HuH-7 (cell line): Measurements from ENCODE around the gene MAEA.
"Not testable (repeated sequence)": the region's sequence is repeated elsewhere in the genome, so short reads cannot be mapped to it uniquely, and the experiment has no call there.

Experiments
- DNase-seq: peaks from one replicate; pipeline ENCODE4 v3.0.0; 2011; ENCODE audit warnings: low spot score

Gene MAEA

DNA sequence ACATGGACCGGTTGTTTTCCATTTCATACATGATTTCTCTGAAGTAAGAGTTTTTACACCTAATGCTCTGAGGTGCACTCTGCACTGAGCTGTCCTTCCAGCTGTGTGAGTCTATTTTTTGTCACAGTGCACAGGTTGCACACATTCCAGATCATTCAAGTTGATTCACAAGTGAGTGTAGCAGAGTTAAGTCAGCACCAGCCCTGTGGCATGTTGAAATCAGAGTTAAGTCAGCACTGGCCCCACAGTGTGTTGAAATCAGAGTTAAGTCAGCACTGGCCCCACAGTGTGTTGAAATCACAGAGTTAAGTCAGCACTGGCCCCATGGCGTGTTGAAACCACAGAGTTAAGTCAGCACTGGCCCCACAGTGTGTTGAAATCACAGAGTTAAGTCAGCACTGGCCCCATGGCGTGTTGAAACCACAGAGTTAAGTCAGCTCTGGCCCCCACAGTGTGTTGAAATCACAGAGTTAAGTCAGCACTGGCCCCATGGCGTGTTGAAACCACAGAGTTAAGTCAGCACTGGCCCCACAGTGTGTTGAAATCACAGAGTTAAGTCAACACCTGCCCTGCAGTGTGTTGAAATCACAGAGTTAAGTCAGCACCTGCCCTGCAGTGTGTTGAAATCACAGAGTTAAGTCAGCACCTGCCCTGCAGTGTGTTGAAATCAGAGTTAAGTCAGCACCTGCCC, 45.6 kb downstream of the MAEA start:
- not testable (repeated sequence) for DNase-seq

DNA sequence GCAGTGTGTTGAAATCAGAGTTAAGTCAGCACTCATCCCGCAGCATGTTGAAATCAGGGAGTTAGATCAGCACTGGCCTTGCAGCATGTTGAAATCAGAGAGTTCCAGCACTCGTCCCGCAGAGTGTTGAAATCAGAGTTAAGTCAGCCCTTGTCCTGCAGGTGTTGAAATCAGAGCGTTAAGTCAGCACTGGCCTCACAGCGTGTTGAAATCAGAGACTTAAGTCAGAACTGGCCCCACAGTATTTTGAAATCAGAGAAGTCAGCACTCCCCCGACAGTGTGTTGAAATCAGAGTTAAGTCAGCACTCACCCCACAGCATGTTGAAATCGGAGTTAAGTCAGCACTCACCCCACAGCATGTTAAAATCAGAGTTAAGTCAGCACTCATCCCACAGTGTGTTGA, 46.4 kb downstream of the MAEA start:
- no peak for DNase-seq

DNA sequence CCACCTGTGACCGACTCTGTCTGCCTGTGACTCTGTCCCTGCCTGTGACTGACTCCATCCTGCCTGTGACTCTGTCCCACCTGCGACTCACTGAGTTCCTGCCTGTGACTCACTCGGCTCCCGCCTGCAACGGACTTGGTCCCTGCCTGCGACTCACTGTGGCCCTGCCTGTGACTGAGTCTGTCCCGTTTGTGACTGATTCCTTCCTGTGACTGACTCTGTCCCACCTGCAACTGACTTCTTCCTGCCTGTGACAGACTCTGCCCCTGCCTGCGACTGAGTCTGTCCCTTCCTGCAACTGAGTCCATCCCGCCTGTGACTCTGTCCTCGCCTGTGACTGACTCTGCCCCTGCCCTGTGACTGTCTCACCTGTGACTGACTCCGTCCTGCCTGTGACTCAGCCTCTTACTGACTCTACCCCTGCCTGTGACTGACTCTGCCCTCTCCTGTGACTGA, 47.7 kb downstream of the MAEA start:
- no peak for DNase-seq

DNA sequence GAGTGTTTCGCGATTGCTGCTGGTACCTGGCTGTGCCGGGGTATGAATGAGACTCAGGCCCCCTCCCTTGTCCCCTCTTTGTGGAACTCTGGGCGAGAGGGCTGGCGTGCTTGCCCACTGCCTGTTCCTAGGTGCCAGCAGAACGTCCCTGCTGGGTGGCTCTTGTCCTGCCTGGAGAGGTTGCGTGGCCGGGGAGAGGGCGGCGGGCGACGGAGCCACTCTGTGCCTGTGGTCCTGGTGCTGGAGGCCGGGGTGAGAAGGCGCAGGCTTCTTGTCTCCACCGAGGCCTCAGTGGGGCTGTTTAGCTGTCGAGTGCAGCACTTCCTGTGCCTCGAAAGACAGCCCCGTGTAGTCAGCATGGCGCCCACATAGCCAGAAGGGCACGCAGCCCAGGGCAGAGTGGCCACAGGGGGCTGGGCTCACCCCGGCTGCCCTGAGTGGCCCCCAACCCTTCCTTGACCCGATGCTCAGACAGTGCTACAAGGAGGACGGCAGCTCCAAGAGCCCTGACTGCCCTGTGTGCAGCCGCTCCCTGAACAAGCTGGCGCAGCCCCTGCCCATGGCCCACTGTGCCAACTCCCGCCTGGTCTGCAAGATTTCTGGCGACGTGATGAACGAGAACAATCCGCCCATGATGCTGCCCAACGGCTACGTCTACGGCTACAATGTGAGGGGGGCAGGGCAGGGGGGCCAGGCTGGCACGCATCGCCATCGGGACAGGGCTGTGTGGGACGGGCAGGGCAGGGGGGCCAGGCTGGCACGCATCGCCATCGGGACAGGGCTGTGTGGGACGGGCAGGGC, 48.5 kb downstream of the MAEA start:
- no peak for DNase-seq

DNA sequence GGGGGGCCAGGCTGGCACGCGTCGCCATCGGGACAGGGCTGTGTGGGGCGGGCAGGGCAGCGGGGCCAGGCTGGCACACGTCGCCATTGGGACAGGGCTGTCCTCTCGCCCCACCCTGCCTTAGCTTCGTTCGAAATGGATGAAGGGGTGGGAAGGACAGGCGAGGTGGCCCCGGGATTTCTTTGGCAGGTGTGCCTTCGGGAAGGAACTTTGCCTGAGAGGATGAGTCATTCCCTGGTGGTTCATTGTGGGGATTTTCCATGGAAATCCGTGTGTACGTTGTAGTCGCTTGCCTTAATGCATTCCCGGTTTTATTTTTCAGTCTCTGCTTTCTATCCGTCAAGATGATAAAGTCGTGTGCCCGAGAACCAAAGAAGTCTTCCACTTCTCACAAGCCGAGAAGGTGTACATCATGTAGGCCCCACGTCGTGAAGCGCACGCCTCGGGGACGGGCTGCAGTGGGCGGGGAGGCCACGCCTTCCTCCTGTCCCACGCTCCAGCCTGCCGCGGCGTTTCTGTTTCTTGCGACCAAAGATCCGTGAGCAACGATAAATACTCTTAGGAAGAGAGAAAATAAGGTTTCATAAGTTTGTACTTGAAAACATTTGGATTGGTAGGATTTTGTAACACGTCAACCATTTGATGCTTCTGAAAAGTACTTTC, 49.2 kb downstream of the MAEA start:
- DNase-seq = no peak

DNA sequence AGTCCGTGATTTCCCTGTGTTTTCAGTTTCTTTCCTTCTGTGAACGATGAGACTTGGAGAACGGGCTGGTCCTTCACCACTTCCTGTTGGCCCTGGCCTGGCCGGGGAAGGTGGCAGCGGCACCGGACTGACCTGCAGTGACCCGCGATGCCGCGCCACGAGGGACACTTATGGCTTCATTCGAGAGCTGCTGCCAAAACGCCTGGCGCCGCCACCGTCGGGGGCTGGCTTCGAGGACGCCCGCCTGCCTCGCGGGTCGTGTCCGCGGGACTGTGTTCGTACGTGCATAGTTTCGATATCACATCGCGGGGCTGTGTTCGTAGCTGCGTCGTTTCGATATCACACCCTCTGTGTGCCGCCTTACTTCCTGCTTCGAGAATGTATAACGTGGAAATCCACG, 49.8 kb downstream of the MAEA start:
- DNase-seq = no peak

DNA sequence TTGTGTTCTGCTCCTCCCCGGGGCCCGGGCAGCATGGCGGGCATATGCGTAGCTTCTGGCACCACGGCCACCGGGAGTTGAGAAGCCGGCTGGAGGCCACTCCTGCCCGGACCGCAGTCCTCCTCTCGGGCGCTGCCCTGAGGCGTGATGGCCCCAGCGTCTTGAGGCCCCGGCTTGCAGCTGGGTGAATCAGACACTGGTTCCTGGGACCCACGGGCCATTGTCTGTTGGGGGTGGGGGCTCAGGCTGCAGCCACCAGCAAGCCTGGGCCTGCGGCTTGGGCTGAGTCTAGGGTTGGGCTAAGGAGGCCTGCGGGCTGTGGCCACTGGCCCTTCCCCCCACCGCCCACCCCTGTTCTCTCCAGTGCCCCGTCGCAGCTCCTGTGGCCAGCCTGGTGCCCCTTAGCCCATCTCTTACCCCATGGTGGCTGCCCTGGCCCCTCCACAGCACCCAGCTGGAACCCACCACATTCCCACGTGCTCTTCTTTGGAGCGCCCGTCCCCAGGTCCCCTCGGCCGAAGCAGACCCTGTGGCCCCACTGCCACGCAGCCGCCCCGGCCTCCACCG, 50.6 kb downstream of the MAEA start:
- DNase-seq = no peak

DNA sequence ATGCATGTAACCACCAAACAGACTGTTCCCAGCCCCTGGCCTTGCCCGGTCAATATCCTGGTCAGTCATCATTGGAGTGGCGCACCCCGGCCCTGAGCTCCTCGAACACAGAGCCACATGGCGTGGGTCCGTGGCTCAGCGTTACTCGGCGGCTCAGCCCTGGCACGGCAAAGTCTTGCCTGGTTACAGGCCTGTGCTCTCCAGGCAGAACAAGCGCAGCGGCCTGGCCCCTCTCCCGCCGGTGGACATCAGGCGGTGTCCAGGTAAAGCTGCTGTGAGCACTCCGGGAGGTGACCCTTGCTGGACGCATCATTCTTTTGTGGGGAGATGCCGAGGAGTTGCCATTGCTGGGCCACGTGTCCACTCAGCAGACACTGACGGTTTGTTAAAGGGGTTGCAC, 51.2 kb downstream of the MAEA start:
- no peak for DNase-seq

DNA sequence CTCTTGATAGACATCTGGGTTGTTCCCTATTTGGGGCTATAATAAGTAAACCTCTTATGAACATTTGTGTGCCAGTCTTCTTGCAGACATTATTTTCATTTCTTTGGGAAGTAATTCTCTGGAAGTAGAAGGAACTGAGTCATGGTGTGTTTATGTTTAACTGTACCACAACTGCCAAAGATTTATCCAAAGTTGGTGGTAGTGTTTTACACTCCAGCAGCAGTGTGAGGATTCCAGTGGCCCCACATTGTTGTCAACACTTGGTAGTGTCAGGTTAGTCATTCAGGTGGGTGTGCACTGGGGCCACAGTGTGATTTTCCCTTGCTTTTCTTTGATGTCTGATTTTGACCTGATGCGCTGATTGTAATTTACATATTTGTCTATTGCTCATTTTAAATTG, 52.3 kb downstream of the MAEA start:
- DNase-seq = no peak

DNA sequence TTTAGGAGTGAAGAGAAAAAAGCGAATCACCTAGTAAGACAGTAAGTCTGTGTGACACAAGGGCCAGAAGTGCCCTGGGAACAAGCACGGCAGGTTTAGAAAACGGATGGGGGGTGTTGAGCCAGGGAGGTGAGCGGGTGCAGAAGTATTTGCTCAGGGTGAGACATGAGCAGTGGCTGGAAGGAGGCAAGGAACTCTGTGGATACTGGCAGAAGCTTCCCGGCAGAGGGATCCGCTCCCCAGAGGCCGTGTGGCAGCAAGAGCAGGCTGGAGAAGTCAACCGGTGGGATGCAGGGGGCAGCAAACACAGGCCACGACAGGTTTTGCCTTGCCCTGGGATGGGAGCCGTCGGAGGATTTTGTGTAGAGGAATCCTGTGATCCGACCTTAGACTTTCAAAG, 55.0 kb downstream of the MAEA start:
- no peak for DNase-seq

DNA sequence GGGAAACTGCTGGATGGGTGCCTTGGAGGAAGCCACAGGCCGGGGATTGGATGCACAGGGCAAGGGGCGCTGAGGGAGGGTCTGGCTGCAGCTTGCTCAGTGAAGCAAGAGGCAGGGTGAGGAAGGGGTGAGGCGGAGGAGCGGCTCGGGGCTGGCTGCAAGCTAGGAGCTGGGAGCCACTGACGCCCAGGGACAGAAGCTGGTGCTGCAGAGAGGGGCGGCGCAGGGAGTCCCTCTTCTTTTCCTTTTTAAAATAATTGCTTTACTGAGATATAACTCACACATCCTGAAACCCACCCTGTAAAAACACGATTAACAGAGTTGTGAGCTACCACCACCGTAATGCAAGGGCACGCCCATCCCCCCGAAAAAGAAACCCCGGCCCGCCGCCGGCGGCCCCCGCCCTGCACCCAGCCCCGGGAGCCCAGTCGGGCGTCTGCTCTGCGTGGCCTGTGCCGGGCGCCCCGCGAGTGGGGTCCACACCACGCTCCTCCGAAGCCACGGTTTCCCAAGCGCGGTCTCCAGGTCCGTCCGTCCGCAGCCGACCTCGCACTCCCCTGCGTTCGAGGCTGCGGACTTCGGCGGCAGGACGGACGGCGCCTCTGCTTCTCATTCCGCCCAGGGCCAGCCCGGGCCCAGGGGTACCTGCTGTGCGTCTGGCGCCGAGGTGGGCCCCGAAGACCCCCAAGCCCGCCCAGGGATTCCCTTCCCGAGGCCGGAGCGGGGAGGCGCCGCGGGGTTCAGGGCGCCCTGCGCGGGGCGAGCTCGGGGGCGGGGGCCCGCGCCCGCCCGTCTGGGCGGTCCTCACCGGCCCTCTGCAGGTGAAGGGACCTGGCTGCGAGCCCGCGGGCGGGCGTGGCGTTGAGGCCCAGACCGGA, 56.5 kb downstream of the MAEA start:
- peak; percentile 66 for DNase-seq

DNA sequence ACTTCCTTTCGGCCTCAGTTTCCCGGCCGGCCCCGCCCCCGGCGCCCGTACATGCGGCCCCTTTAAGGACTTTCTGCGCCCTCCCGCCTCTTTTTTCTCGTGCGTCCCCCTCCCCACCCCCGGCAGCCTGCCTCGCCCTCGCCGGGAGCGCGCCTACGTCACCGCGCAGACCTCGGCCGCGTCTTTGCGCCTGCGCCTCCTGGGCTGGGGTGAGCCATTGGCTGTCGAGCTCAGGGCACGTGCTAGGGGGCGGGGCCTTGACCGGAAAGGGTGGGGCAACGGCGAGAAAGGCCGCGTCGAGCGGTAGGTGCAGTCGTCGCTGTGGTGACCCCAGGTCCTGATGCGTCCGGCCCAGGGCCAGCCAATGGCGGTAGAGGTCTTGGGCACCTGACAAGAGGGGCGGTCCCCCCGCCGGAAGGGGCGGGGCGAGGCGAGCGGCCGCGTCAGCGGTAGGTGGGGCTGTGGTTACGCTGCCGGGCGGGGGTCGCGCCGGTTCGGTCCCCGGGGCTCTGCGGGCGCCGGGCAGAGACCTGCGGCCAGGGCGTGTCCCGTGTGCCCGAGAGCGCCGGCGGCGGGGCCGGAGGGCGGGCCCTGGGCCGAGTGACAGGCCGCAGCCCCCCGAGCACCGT, 57.2 kb downstream of the MAEA start, which contains the start of gene UVSSA:
Gene UVSSA (plus strand): TSS at position 428 of the 629 bp plus-strand sequence. CDS start 884 bp downstream, outside the sequence.
- peak; percentile 100 for DNase-seq

DNA sequence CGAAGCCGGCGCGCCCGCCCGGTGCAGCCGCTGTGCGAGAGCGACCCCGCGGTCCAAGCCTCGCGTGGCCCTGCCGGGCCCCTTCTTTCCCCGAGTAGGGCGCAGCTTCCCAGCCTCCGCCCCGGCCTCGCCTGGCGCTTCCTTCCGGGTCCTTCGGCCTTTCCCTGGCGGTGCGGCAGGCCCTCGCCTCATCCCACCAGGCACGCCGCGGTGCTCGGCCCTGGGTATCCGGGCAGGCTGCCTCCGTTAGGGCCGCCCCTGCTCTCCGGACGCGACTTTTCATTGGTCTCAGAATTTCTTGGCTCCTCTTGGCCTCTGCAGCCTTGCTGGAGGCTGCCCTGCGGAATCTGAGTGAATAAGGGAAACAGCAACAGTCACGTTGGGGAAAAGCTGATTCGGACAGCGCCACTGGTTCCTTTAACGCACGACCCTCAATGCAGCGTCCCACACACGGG, 57.7 kb downstream of the MAEA start:
- peak; percentile 76 for DNase-seq

DNA sequence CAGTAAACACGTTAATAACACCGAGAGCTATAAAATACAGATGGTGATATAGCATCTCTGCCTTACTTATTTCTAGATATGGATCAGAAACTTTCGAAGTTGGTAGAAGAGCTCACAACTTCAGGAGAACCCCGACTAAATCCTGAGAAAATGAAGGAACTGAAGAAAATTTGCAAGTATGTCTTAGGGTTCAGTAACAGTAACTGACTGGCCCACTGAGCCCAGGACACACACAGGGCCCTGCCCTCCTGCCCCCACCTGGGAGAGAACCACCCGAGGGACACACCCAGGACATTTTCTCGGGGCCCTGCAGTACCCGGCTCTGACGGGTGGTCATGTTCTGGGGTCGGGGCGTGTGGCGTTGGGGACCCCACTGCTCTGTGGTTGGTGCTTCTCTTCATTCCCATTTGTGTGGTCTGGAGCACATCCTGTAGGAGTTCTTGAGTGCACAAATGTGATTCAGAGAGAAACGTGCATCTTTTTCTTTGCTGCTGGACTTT, 58.4 kb downstream of the MAEA start:
- DNase-seq = no peak

DNA sequence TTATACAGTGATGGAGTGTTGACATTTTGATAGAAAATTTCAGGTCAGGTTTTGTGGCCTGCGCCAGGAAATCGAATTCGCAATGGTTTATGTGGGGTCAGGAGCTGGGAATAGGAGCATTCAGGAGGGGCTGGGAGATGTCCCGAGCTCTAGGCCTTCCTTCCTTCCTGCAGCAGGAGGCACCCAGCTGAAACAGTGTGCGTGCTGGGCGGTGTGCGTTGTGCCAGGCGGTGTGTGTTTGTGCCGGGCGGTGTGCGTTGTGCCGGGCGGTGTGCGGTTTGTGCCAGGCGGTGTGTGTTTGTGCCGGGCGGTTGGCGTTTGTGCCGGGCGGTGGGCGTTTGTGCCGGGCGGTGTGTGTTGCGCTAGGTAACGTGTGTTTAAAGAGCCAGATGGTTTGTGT, 59.1 kb downstream of the MAEA start:
- no peak for DNase-seq

DNA sequence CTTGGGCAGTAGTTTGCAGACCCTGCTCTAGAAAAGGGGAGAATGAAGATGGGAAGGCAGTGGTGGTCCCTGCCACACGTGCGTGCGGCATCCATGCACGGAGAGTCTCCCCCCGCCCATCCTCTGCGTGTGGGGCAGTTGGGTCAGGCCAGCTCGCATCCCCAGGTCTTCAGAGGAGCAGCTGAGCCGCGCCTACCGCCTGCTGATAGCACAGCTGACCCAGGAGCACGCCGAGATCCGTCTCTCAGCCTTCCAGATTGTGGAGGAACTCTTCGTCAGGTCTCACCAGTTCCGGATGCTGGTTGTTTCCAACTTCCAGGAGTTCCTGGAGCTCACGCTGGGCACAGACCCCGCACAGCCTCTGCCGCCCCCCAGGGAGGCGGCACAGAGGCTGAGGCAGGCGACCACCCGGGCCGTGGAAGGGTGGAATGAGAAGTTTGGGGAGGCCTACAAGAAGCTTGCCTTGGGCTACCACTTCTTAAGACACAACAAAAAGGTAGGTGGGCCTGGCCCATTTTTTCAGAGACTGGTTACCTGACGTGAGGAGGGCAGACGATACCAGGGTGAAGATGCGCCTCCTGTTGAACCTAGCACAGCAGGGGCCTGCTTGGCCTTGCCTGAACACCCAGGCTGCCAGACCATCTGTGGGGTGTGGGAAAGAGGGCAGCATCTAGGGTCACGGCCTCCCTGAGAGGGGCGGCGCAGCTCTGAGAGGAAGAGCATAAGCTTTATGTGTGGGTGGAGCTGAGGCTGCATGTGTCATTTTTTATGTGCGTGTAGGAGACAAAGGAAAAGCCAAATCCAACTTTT, 59.9 kb downstream of the MAEA start:
- no peak for DNase-seq

DNA sequence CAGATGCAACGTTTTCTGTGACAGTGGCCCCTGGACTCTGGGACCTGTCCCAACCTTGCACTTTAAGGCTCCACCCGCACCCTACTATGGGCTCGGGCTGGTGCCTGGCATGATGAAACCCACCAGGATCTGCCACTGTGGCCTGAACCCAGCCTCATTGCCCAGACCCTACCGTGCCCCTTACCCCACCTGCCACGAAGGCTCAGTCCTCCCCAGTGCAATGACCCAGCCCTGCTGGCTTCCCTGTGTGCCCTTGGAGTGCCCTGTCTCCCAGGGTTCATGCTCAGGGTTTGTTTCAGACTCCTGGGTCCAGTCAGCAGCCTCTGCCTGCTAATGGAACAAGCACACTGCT, 60.5 kb downstream of the MAEA start:
- DNase-seq = no peak

DNA sequence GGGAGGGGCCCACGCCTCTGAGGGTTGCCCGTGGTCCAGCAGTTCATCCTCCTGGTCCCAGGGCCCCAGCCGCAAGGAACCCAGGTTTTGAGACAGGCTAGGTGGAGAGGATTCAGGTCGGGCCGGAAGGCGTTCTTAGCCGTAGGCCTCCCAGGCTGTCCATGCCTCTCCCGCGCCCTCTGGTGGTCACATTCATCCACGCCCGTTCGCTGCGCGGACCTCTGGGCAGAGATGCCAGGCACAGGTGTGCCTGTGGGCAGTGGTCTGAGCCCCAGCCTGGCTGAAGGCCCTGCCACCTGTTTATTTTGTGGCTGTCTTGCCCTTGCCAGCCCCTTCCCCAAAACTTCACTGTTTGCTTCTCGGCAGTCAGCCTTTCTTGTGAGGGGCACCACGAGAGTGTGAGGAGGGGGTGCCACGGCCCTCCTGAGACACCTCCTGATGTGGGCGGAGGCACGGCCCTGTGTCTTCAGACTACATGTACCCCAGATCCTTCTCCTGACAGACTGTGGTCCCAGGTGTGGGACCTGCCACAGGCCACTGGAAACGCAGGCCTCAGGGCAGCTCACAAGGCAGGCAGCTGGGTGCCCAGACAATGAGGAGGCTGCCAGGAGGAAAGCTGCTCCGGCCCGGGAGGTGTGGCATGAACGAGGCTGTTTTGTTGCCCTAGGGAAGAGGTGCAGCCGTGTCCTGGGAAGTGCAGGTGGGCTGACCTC, 62.3 kb downstream of the MAEA start:
- peak; percentile 94 for DNase-seq

DNA sequence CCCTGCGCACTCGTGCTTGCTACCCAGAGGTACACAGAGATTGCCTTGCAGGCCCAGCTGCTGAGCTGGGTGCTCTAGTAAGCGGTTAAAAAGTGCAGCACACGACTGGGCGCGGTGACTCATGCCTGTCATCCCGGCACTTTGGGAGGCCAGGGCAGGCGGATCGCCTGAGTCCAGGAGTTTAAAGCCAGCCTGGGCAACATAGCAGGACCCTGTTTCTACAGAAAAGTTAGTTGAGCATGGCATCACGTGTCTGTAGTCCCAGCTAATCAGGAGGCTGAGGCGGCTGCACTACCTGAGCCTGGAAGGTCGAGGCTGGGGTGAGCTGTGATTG, 62.8 kb downstream of the MAEA start:
- no peak for DNase-seq
